Naive thymus-derived CD4-positive, alpha-beta T cell (primary cell): Measurements from ENCODE around the gene EXOSC1. TPM values are rescaled to one million over a fixed set of nuclear protein-coding genes. Genes with fewer than 3 reads are reported as not detected.

Experiments used
- ATAC-seq: fragments of 150-1000 bp; cut with Tn5 transposase; 2 replicates; pipeline ENCODE4 v1.10.0; 2021; ENCODE audit warnings: mild to moderate bottlenecking, moderate library complexity
- CTCF ChIA-PET: fragments of 350-600 bp; sonication (Branson Sonifier 250); formaldehyde crosslinking; loops from one replicate; lab custom pipeline; 2021; ENCODE audit warnings: antibody characterized with exemption; lab: Charles Lee
- POLR2A ChIA-PET: fragments of 350-600 bp; sonication (Branson Sonifier 250); formaldehyde crosslinking; loops from one replicate; lab custom pipeline; 2021; ENCODE audit warnings: antibody characterized with exemption, inconsistent platforms; lab: Charles Lee
- DNase-seq, 9 donors: peaks; one replicate each; pipeline versions ENCODE4 v3.0.0 to v3.0.0-alpha.2; 2020 to 2022; ENCODE audit warnings: mixed read lengths in 1 of 9
- H3K27ac ChIP-seq: one replicate; pipeline ENCODE4 v1.7.0; 2013; ENCODE audit warnings: mild to moderate bottlenecking, low read depth, low read length, moderate library complexity
- H3K27me3 ChIP-seq, 2 donors: one replicate each; pipeline ENCODE4 v1.7.0; 2013; ENCODE audit warnings: low read length in 2 of 2, mild to moderate bottlenecking in 2 of 2, moderate library complexity in 2 of 2; ENCODE audit not compliant: control insufficient read depth in 2 of 2, insufficient read depth in 2 of 2
- H3K36me3 ChIP-seq, 3 experiments: 1 replicate in 2 of 3; 2 replicates in 1 of 3; pipeline ENCODE4 v1.7.0; 2013; ENCODE audit warnings: low read length in 3 of 3, mild to moderate bottlenecking in 3 of 3, moderate library complexity in 1 of 3; ENCODE audit not compliant: insufficient read depth in 3 of 3, control insufficient read depth in 2 of 3
- H3K4me1 ChIP-seq, 2 donors: one replicate each; pipeline ENCODE4 v1.7.0; 2013; ENCODE audit warnings: low read length in 2 of 2, mild to moderate bottlenecking in 2 of 2, moderate library complexity in 1 of 2; ENCODE audit not compliant: control insufficient read depth in 2 of 2, insufficient read depth in 2 of 2
- H3K4me3 ChIP-seq: 2 replicates; pipeline ENCODE4 v1.7.0; 2013; ENCODE audit warnings: mild to moderate bottlenecking, low read length
- H3K9me3 ChIP-seq, 3 experiments: 1 replicate in 2 of 3; 2 replicates in 1 of 3; pipeline ENCODE4 v1.7.0; 2013; ENCODE audit warnings: low read length in 3 of 3; ENCODE audit not compliant: control insufficient read depth in 2 of 3
- H3K27ac Mint-ChIP-seq, 9 donors: one replicate each; pipeline ENCODE4 v1.8.0; 2020 to 2022; ENCODE audit warnings: mixed read lengths in 9 of 9, mild to moderate bottlenecking in 8 of 9, moderate library complexity in 5 of 9, inconsistent platforms in 2 of 9
- H3K27me3 Mint-ChIP-seq, 5 donors: one replicate each; pipeline ENCODE4 v1.8.0; 2021 to 2022; ENCODE audit warnings: mixed read lengths in 5 of 5, mild to moderate bottlenecking in 1 of 5
- H3K36me3 Mint-ChIP-seq, 5 donors: one replicate each; pipeline ENCODE4 v1.8.0; 2020 to 2022; ENCODE audit warnings: mixed read lengths in 5 of 5, mild to moderate bottlenecking in 3 of 5, inconsistent platforms in 1 of 5
- H3K4me1 Mint-ChIP-seq, 7 donors: one replicate each; pipeline ENCODE4 v1.8.0; 2020 to 2022; ENCODE audit warnings: mixed read lengths in 7 of 7, mild to moderate bottlenecking in 3 of 7, inconsistent platforms in 1 of 7
- H3K4me3 Mint-ChIP-seq, 10 donors: one replicate each; pipeline ENCODE4 v1.8.0; 2020 to 2022; ENCODE audit warnings: mild to moderate bottlenecking in 10 of 10, mixed read lengths in 10 of 10, moderate library complexity in 6 of 10, inconsistent platforms in 2 of 10
- H3K9me3 Mint-ChIP-seq, 11 donors: one replicate each; pipeline ENCODE4 v1.8.0; 2020 to 2022; ENCODE audit warnings: mixed read lengths in 11 of 11, mild to moderate bottlenecking in 4 of 11, inconsistent platforms in 1 of 11, moderate library complexity in 1 of 11
- intact Hi-C, 2 donors: fragments of 100-400 bp; cut with micrococcal nuclease; formaldehyde crosslinking; loops; one replicate each; pipeline ENCODE4 v1.15.1; 2023
- polyA plus RNA-seq, 2 donors: library from polyadenylated mRNA; unstranded; fragments of 300-500 nt; fragmentation: Illumina TruSeq; gene quantifications; one replicate each; pipeline ENCODE4 v1.2.3, GENCODE V29; 2021
- total RNA-seq, 6 experiments: library from RNA in 5 of 6; stranded (reverse) in 5 of 6; gene quantifications; 1 replicate in 5 of 6; 2 replicates in 1 of 6; pipeline ENCODE4 v1.2.3 and lab custom pipeline; 2021 to 2026

The EXOSC1 gene
- total and polyA plus RNA-seq, 7 experiments from 2014 or later: 32.6 to 80.3 (median 58.3) TPM

DNA sequence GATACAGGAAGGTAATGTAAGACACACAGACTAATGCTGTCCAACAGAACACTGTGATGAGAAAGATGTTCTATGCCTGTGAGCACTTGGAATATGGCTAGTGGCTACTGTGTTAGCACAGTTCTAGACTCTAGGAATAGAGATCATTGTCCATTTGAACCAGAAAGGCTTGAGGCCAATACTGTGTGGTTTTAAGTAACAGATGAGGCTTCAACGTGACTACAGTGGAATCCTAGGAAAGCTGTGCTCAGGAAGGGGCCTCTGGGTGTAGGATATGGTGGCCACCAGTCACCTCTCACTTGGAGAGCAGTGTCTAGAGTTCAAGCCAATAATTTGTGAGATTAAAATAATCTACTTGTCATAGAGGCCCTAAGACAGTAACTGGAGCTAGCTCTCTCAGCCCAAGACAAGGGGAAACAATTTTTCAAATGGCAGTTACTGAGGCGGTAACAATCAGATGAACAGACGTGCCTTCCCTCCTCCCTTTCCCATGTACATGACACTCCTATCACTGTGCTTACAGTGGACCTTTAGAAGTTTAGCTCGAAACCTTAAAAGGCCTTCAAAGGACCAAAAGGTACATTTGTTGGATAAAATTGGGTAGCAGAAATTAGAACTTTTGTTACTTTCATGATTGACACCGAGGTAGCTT lies 10.4 kb upstream of the EXOSC1 start:
- peaks cover 14 to 80% (median 26%) of the 10 kb centered on the region in 3 experiments for H3K36me3 ChIP-seq
- peaks cover 0 to 6% of the 10 kb centered on the region in 2 donors for H3K4me1 ChIP-seq
- ChIA-PET CTCF (interaction anchor here (1.0 kb wide), 1 partner anchor 11 kb away, joined by 4 read pairs; no protein-coding TSS in a partner anchor), POLR2A (no interaction called here)
- no peak for ATAC-seq
- Mint-ChIP-seq H3K27me3 (no peaks in the 10 kb centered on the region), H3K27ac (peak overlapping the region in 6 of 9 donors; percentile 21 to 98 (median 57)), H3K9me3 (peaks cover 0 to 2% (median 0%) of the 10 kb centered on the region in 11 donors), H3K4me1 (peaks cover 7 to 24% (median 17%) of the 10 kb centered on the region in 7 donors), H3K36me3 (peaks cover 13 to 50% (median 17%) of the 10 kb centered on the region in 5 donors), H3K4me3 (no peak overlapping the region)
- H3K4me3 ChIP-seq: no peak overlapping the region
- H3K9me3 ChIP-seq: no peaks in the 10 kb centered on the region
- intact Hi-C loops: no loop called here
- H3K27ac ChIP-seq: no peak overlapping the region
- no peaks in the 10 kb centered on the region for H3K27me3 ChIP-seq
- DNase-seq: no peak

GRCh38 chr10:97454330-97455036 lies 8.7 kb upstream of the EXOSC1 start:
- H3K9me3 ChIP-seq: no peaks in the 10 kb centered on the region
- peaks cover 12 to 47% (median 15%) of the 10 kb centered on the region in 5 donors for H3K36me3 Mint-ChIP-seq
- peaks cover 0 to 2% (median 0%) of the 10 kb centered on the region in 11 donors for H3K9me3 Mint-ChIP-seq
- peaks cover 7 to 34% (median 27%) of the 10 kb centered on the region in 7 donors for H3K4me1 Mint-ChIP-seq
- peak overlapping the region in 1 of 10 donors; percentile 51 for H3K4me3 Mint-ChIP-seq
- ATAC-seq (no peak), DNase-seq (no peak)
- H3K27ac ChIP-seq: peak overlapping the region; percentile 20
- POLR2A ChIA-PET: interaction anchor here (0.5 to 0.6 kb wide), 2 partner anchors 12 to 366 kb away, joined by 3 read pairs; no protein-coding TSS in a partner anchor
- H3K27me3 Mint-ChIP-seq: no peaks in the 10 kb centered on the region
- no peak overlapping the region for H3K4me3 ChIP-seq
- peaks cover 9 to 65% (median 26%) of the 10 kb centered on the region in 3 experiments for H3K36me3 ChIP-seq
- H3K4me1 ChIP-seq: peaks cover 0 to 6% of the 10 kb centered on the region in 2 donors
- intact Hi-C loops: no loop called here
- peak overlapping the region; percentile 69 to 98 (median 82) for H3K27ac Mint-ChIP-seq
- CTCF ChIA-PET: interaction anchor here (0.9 kb wide), 1 partner anchor 38 kb away, joined by 3 read pairs; no protein-coding TSS in a partner anchor
- no peaks in the 10 kb centered on the region for H3K27me3 ChIP-seq

- Histone ChIP-seq H3K4me3 (no peak overlapping the region), H3K4me1 (peaks cover under 1 to 12% of the 10 kb centered on the region in 2 donors), H3K36me3 (peaks cover 0 to 47% (median 17%) of the 10 kb centered on the region in 3 experiments), H3K27me3 (no peaks in the 10 kb centered on the region), H3K27ac (peak overlapping the region; percentile 27), H3K9me3 (no peaks in the 10 kb centered on the region)
- no peak overlapping the region for H3K4me3 Mint-ChIP-seq
- H3K27ac Mint-ChIP-seq: peak overlapping the region in 4 of 9 donors; percentile 51 to 98 (median 88)
- H3K36me3 Mint-ChIP-seq: peaks cover 0 to 32% (median 0%) of the 10 kb centered on the region in 5 donors
- no peak for ATAC-seq
- H3K9me3 Mint-ChIP-seq: peaks cover 0 to 2% (median 0%) of the 10 kb centered on the region in 11 donors
- peaks cover 14 to 51% (median 42%) of the 10 kb centered on the region in 7 donors for H3K4me1 Mint-ChIP-seq
- CTCF ChIA-PET: no interaction called here
- no peak for DNase-seq
- H3K27me3 Mint-ChIP-seq: no peaks in the 10 kb centered on the region
- intact Hi-C loops: no loop called here
- POLR2A ChIA-PET: no interaction called here
Observed at GRCh38 chr10:97452352-97452751, 6.5 kb upstream of the EXOSC1 start.

- ATAC-seq (no peak), DNase-seq (no peak)
- Histone ChIP-seq H3K27me3 (no peaks in the 10 kb centered on the region), H3K4me1 (peaks cover 6 to 19% of the 10 kb centered on the region in 2 donors), H3K9me3 (no peaks in the 10 kb centered on the region), H3K27ac (no peak overlapping the region), H3K4me3 (no peak overlapping the region), H3K36me3 (peaks cover 0 to 40% (median 11%) of the 10 kb centered on the region in 3 experiments)
- H3K4me1 Mint-ChIP-seq: peaks cover 18 to 58% (median 43%) of the 10 kb centered on the region in 7 donors
- intact Hi-C loops: no loop called here
- POLR2A ChIA-PET: no interaction called here
- H3K27me3 Mint-ChIP-seq: no peaks in the 10 kb centered on the region
- H3K9me3 Mint-ChIP-seq: peaks cover 0 to 2% (median 0%) of the 10 kb centered on the region in 11 donors
- H3K27ac Mint-ChIP-seq: peak overlapping the region in 4 of 9 donors; percentile 51 to 98 (median 75)
- peaks cover 0 to 27% (median 0%) of the 10 kb centered on the region in 5 donors for H3K36me3 Mint-ChIP-seq
- CTCF ChIA-PET: no interaction called here
- H3K4me3 Mint-ChIP-seq: no peak overlapping the region
Observed at GRCh38 chr10:97451605-97452004, 5.8 kb upstream of the EXOSC1 start.

GRCh38 chr10:97450828-97451227 lies 5.0 kb upstream of the EXOSC1 start:
- CTCF ChIA-PET: no interaction called here

DNA sequence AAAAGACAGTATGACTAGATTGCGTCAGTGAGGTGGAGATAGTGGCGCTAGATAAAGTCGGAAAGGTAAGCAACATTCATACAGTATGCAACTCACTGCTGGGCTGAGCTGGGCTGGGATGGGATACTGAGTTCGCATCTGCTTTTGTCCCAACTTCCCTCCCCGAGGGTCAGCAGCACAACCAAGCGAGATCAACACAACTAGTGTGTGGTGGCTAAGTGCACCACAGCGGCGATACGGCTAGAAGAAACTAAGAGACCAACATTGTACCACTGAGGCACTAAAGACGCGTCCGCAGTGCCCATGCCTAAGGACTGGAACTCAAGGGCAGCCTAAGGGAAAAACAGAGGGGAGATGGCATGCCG lies 467 bp downstream of the EXOSC1 start:
- intact Hi-C loops: loop anchor here (1.0 to 5.0 kb wide), 8 partner anchors 9 to 195 kb away; partner anchors contain the start of genes ARHGAP19 (in 1 of the 2), FRAT1 (in 1 of the 2), FRAT2 (in 1 of the 2) and PI4K2A (in 1 of the 2)
- Histone ChIP-seq H3K36me3 (peaks cover 0 to 29% (median 4%) of the 10 kb centered on the region in 3 experiments), H3K4me1 (peaks cover 19 to 29% of the 10 kb centered on the region in 2 donors), H3K27ac (peak overlapping the region; percentile 80), H3K4me3 (peak overlapping the region; percentile 98), H3K27me3 (no peaks in the 10 kb centered on the region), H3K9me3 (no peaks in the 10 kb centered on the region)
- Mint-ChIP-seq H3K4me1 (peaks cover 32 to 62% (median 39%) of the 10 kb centered on the region in 7 donors), H3K27me3 (no peaks in the 10 kb centered on the region), H3K36me3 (peaks cover 0 to 10% (median 0%) of the 10 kb centered on the region in 5 donors), H3K27ac (peak overlapping the region; percentile 86 to 97 (median 93)), H3K9me3 (no peaks in the 10 kb centered on the region), H3K4me3 (peak overlapping the region; percentile 89 to 99 (median 98))
- DNase-seq (no peak), ATAC-seq (peak; percentile 0)
- POLR2A ChIA-PET: interaction anchor here (0.5 to 2.1 kb wide), 4 partner anchors 9 to 55 kb away, joined by 3 to 8 read pairs (median 3); partner anchors contain the start of gene RRP12
- CTCF ChIA-PET: interaction anchor here (0.8 to 1.3 kb wide), 6 partner anchors 17 to 288 kb away, joined by 3 to 5 read pairs (median 4); no protein-coding TSS in a partner anchor

More at GRCh38 chr10:97450828-97451227, 5.0 kb upstream of the EXOSC1 start:
- Histone ChIP-seq H3K4me1 (peaks cover 10 to 22% of the 10 kb centered on the region in 2 donors), H3K36me3 (peaks cover 0 to 33% (median 11%) of the 10 kb centered on the region in 3 experiments), H3K9me3 (no peaks in the 10 kb centered on the region), H3K4me3 (no peak overlapping the region), H3K27ac (peak overlapping the region; percentile 2), H3K27me3 (no peaks in the 10 kb centered on the region)
- Mint-ChIP-seq H3K4me3 (peak overlapping the region in 1 of 10 donors; percentile 0), H3K9me3 (peaks cover 0 to 2% (median 0%) of the 10 kb centered on the region in 11 donors), H3K4me1 (peaks cover 21 to 66% (median 46%) of the 10 kb centered on the region in 7 donors), H3K27me3 (no peaks in the 10 kb centered on the region), H3K36me3 (peaks cover 0 to 19% (median 0%) of the 10 kb centered on the region in 5 donors), H3K27ac (peak overlapping the region in 7 of 9 donors; percentile 14 to 98 (median 72))
- ATAC-seq (no peak), DNase-seq (no peak)
- intact Hi-C loops: no loop called here
- POLR2A ChIA-PET: no interaction called here
